Body of pancreas (tissue), 4 donors: Measurements from ENCODE around the gene TRAPPC5. TPM values are rescaled to one million over a fixed set of nuclear protein-coding genes. Genes with fewer than 3 reads are reported as not detected.

ENCODE experiments used
- ATAC-seq: fragments of 150-250 bp; one replicate; pipeline ENCODE4 v1.9.1; 2016
- DNase-seq, 4 donors: peaks; one replicate each; pipeline ENCODE4 v3.0.0-alpha.2; 2019
- H3K27ac ChIP-seq, 4 donors: fragments of 200-600 bp; sonication (generic); 1 replicate in 3 of 4; 2 replicates in 1 of 4; pipeline versions ENCODE4 v1.5.1 to v1.6.1; 2016 to 2019; ENCODE audit warnings: mild to moderate bottlenecking in 1 of 4, mixed read lengths in 1 of 4, moderate library complexity in 1 of 4
- H3K27me3 ChIP-seq, 2 donors: fragments of 200-600 bp; sonication (generic); one replicate each; pipeline ENCODE4 v1.6.0; 2016; ENCODE audit warnings: mild to moderate bottlenecking in 1 of 2
- H3K36me3 ChIP-seq, 2 donors: fragments of 200-600 bp; sonication (generic); replicated peaks in 1 of 2; 2 replicates each; pipeline ENCODE4 v1.5.1; 2016; ENCODE audit warnings: low read depth in 2 of 2; ENCODE audit not compliant: insufficient read depth in 1 of 2
- H3K4me1 ChIP-seq: fragments of 200-600 bp; sonication (generic); one replicate; pipeline ENCODE4 v1.6.0; 2016
- H3K4me3 ChIP-seq, 2 donors: fragments of 200-600 bp; sonication (generic); 1 replicate in 1 of 2; 2 replicates in 1 of 2; pipeline ENCODE4 v1.5.1; 2016 to 2019
- H3K9me3 ChIP-seq, 3 donors: fragments of 200-600 bp; sonication (generic); 1 replicate in 2 of 3; 2 replicates in 1 of 3; pipeline ENCODE4 v1.5.1; 2016
- CTCF ChIP-seq, 7 experiments: fragments of 450-650 bp in 4 of 7; fragments of 200-600 bp in 3 of 7; sonication (generic) in 3 of 7; IDR thresholded peaks; one replicate each; pipeline ENCODE4 v1.5.1; 2016 to 2019; ENCODE audit warnings: antibody characterized with exemption in 7 of 7
- POLR2A ChIP-seq, 3 donors: fragments of 450-650 bp; IDR thresholded peaks; one replicate each; pipeline ENCODE4 v1.6.1; 2016; ENCODE audit warnings: antibody characterized with exemption in 3 of 3, mild to moderate bottlenecking in 2 of 3
- WGBS, 2 donors: methylation state at CpG; one replicate each; pipeline ENCODE4 v1.1.5; 2017; 5-methylcytosine and 5-hydroxymethylcytosine counted together
- intact Hi-C: fragments of 100-400 bp; cut with DNase I; formaldehyde crosslinking; loops from one replicate; pipeline ENCODE4 v1.15.1; 2023
- total RNA-seq, 2 donors: library from RNA; depleted of rRNA; stranded (reverse); fragments of >200 nt; gene quantifications; one replicate each; pipeline ENCODE4 v1.1.0, GENCODE V29; 2016

Gene TRAPPC5
- total RNA-seq, 2 donors from 2014 or later = 10.9 to 18.7 TPM

- intact Hi-C loops = no loop called here
- no peaks in the 10 kb centered on the region for H3K4me1 ChIP-seq
- H3K4me3 ChIP-seq = no peak overlapping the region
- WGBS, 2 donors = 63 to 69% methylated on average over 6 of the region's 6 CpGs
- H3K27ac ChIP-seq = no peak overlapping the region
- TF ChIP-seq CTCF (IDR thresholded peaks at IDR 0.05) = no peak
- no peak for TF ChIP-seq POLR2A (IDR thresholded peaks at IDR 0.05)
- DNase-seq (no peak), ATAC-seq (no peak)
- H3K36me3 ChIP-seq = no peaks in the 10 kb centered on the region
- H3K27me3 ChIP-seq = peaks cover 0 to 16% of the 10 kb centered on the region in 2 donors
- no peaks in the 10 kb centered on the region for H3K9me3 ChIP-seq
These were observed 52.7 kb downstream of the TRAPPC5 start for GRCh38 chr19:7733376-7733775.

DNA sequence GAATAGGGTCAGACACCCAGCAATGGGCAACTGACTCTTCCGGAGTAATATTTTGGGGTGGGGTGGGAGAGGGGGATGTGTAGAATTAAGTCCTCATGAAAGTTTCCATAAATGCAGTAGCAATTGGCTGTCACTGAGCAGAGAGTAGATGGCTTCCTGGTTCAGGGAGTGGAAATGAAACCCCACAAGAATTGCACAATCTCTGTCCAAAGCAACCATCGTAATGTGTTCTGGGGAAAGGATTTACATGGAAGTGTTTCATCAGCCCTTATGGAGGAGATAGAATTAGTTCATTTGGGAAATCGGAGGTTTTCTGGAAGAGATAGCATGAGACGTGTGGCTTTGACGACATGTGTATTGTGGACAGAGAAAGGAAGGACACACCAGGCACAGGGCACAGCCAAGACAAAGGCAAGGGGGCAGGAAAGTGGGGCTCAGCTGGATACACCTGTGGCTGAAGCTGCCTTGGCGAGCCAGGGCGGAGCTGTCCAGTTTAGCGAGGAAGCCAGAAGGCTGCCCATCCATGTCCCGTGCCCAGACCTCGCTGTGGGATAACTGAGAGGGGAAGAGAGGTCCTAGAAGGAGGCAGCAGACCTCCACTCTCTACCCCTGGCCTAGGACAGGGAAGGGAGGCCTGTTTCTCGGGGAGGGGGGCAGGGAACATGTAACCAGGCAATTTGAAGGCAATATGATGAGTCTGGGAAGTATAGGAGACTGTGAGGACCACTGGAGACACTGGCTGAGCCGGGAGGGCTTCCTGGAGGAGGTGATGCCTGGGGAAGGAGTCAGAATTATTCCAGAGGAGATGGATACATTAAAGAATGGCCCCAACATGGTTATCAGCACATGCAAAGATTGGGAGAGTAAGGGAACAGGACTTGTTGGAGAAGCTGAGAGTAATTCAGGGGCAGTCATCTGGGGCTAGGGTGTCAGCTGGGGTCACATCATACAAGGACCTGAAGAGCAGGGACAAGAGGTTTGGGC is 53.9 kb downstream of the TRAPPC5 start:
- DNase-seq (peak in 1 of 4 donors; percentile 35), ATAC-seq (no peak)
- no peak overlapping the region for H3K27ac ChIP-seq
- no peaks in the 10 kb centered on the region for H3K36me3 ChIP-seq
- WGBS, 2 donors = 38 to 50% methylated on average over 12 of the region's 12 CpGs
- H3K4me1 ChIP-seq = no peaks in the 10 kb centered on the region
- no peak overlapping the region for H3K4me3 ChIP-seq
- intact Hi-C loops = no loop called here
- TF ChIP-seq POLR2A (IDR thresholded peaks at IDR 0.05) (no peak), CTCF (IDR thresholded peaks at IDR 0.05) (no peak)
- peaks cover 0 to 14% of the 10 kb centered on the region in 2 donors for H3K27me3 ChIP-seq
- H3K9me3 ChIP-seq = no peaks in the 10 kb centered on the region

DNA sequence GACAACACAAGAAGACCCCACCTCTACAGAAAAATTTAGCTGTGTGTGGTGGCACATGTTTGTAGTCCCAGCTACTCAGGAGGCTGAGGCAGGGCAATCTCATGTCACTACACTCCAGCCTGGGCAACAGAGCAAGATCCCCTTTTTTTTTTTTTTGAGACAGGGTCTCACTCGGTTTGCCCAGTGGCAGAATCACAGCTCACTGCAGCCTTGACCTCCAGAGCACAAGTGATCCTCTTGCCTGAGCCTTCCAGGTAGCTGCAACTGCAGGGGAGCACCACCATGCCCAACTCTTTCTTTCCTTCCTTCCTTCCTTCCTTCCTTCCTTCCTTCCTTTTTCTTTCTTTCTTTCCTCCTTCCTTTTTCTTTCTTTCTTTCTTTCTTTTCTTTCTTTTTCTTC is 55.5 kb downstream of the TRAPPC5 start:
- H3K36me3 ChIP-seq = no peaks in the 10 kb centered on the region
- TF ChIP-seq CTCF (IDR thresholded peaks at IDR 0.05) (no peak), POLR2A (IDR thresholded peaks at IDR 0.05) (no peak)
- H3K4me1 ChIP-seq = no peaks in the 10 kb centered on the region
- WGBS, 2 donors = 33 to 50% methylated on average over 1 of the region's 1 CpG
- H3K4me3 ChIP-seq = no peak overlapping the region
- intact Hi-C loops = no loop called here
- ATAC-seq = no peak
- no peaks in the 10 kb centered on the region for H3K9me3 ChIP-seq
- peaks cover 0 to 6% of the 10 kb centered on the region in 2 donors for H3K27me3 ChIP-seq
- DNase-seq = no peak
- no peak overlapping the region for H3K27ac ChIP-seq

DNA sequence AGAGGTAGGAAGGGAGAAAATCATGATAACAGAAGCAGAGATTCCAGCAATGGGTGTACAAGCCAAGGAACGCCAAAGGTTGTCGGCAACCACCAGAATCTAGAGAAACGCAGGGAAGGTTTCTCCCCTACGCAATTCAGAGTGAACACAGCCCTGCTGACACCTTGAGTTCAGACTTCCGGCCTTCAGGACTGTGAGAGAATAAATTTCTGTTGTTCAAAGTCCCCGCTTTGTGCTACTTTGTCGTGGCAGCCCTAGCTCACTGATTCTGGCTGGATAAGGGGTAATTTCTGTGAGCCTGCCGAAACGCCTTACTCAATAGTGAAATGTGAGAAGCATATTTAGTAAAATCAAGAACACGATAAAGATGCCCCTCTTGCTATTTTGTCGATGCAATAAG is 56.6 kb downstream of the TRAPPC5 start:
- Histone ChIP-seq H3K36me3 (no peaks in the 10 kb centered on the region), H3K27ac (no peak overlapping the region), H3K4me3 (no peak overlapping the region), H3K9me3 (no peaks in the 10 kb centered on the region), H3K4me1 (no peaks in the 10 kb centered on the region), H3K27me3 (peaks cover 0 to 6% of the 10 kb centered on the region in 2 donors)
- no peak for DNase-seq
- intact Hi-C loops = no loop called here
- WGBS, 2 donors = 52 to 60% methylated on average over 11 of the region's 11 CpGs
- TF ChIP-seq CTCF (IDR thresholded peaks at IDR 0.05) (no peak), POLR2A (IDR thresholded peaks at IDR 0.05) (no peak)
- no peak for ATAC-seq

Other genes with a start within 250 kb of the TRAPPC5 start
- gene PEX11G, start 191.8 kb upstream of the TRAPPC5 start, total RNA-seq = 1 to 10 TPM; 3.9 to 7.6 TPM
- gene ZNF358, start 164.7 kb upstream of the TRAPPC5 start, total RNA-seq = 10 to 100 TPM; 40.2 to 93.6 TPM
- gene MCOLN1, start 158.2 kb upstream of the TRAPPC5 start, total RNA-seq = 10 to 100 TPM; 10.6 to 11.9 TPM
- gene PNPLA6, start 145.1 kb upstream of the TRAPPC5 start, total RNA-seq = 10 to 100 TPM; 43.8 to 52.1 TPM
- 10 to 100 TPM; 21.8 to 32.3 TPM for gene CAMSAP3, start 85.0 kb upstream of the TRAPPC5 start, total RNA-seq
- gene XAB2, start 51.3 kb upstream of the TRAPPC5 start, total RNA-seq = 10 to 100 TPM; 34.5 to 36.3 TPM
- 10 to 100 TPM in 1 of 2 donors, 1 to 10 TPM in 1; 1.3 to 32.0 TPM for gene PET100, start 51.0 kb upstream of the TRAPPC5 start, total RNA-seq
- not detected for gene PCP2, start 47.1 kb upstream of the TRAPPC5 start, total RNA-seq
- 100 to 1,000 TPM in 1 of 2 donors, 10 to 100 TPM in 1; 61.0 to 151 TPM for gene STXBP2, start 43.7 kb upstream of the TRAPPC5 start, total RNA-seq
- gene RETN, start 11.8 kb upstream of the TRAPPC5 start, total RNA-seq = not detected
- gene MCEMP1, start 3.7 kb upstream of the TRAPPC5 start, total RNA-seq = not detected
- gene FCER2, start 21.3 kb downstream of the TRAPPC5 start, total RNA-seq = not detected
- 1 to 10 TPM in 1 of 2 donors, under 1 TPM in 1; 0.52 to 6.6 TPM for gene CLEC4G, start 51.3 kb downstream of the TRAPPC5 start, total RNA-seq
- 1 to 10 TPM; 1.6 to 2.0 TPM for gene CD209, start 66.7 kb downstream of the TRAPPC5 start, total RNA-seq
- gene CLEC4M, start 82.4 kb downstream of the TRAPPC5 start, total RNA-seq = not detected
- 10 to 100 TPM in 1 of 2 donors, 1 to 10 TPM in 1; 6.0 to 12.9 TPM for gene EVI5L, start 149.4 kb downstream of the TRAPPC5 start, total RNA-seq
- gene PRR36, start 193.6 kb downstream of the TRAPPC5 start, total RNA-seq = 10 to 100 TPM in 1 of 2 donors, 1 to 10 TPM in 1; 1.0 to 12.9 TPM
- 1 to 10 TPM; 2.6 to 3.4 TPM for gene LRRC8E, start 207.7 kb downstream of the TRAPPC5 start, total RNA-seq
- gene MAP2K7, start 223.0 kb downstream of the TRAPPC5 start, total RNA-seq = 10 to 100 TPM in 1 of 2 donors, 1 to 10 TPM in 1; 8.0 to 34.9 TPM
- gene TGFBR3L, start 234.0 kb downstream of the TRAPPC5 start, total RNA-seq = 1 to 10 TPM in 1 of 2 donors, not detected in 1; 9.9 TPM
- gene SNAPC2, start 239.5 kb downstream of the TRAPPC5 start, total RNA-seq = 1 to 10 TPM; 6.3 to 9.1 TPM
- gene CTXN1, start 245.3 kb downstream of the TRAPPC5 start, total RNA-seq = 10 to 100 TPM in 1 of 2 donors, 1 to 10 TPM in 1; 5.7 to 10.2 TPM